ENCODE results near the gene TMEM253.

The TMEM253 gene

GRCh38 chr14:21057803-21058675 is 42.8 kb upstream of the TMEM253 start, which contains the start of gene RNASE8:
TSS of gene RNASE8 (plus strand) at chr14:21057822. CDS start at chr14:21057893, 71 bp downstream.
- no peak for DNase-seq (ENCODE audit: low read depth in 2 of 2)
- H3K4me3 ChIP-seq (replicated peaks in 1 of 2; ENCODE audit: low read depth in 2 of 2, low read length in 2 of 2), result no peak within 1 kb of the TSS
- TF ChIP-seq, protein P1, sequence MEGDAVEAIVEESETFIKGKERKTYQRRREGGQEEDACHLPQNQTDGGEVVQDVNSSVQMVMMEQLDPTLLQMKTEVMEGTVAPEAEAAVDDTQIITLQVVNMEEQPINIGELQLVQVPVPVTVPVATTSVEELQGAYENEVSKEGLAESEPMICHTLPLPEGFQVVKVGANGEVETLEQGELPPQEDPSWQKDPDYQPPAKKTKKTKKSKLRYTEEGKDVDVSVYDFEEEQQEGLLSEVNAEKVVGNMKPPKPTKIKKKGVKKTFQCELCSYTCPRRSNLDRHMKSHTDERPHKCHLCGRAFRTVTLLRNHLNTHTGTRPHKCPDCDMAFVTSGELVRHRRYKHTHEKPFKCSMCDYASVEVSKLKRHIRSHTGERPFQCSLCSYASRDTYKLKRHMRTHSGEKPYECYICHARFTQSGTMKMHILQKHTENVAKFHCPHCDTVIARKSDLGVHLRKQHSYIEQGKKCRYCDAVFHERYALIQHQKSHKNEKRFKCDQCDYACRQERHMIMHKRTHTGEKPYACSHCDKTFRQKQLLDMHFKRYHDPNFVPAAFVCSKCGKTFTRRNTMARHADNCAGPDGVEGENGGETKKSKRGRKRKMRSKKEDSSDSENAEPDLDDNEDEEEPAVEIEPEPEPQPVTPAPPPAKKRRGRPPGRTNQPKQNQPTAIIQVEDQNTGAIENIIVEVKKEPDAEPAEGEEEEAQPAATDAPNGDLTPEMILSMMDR (IDR thresholded peaks at IDR 0.05; ENCODE audit: low read depth, low read length), result no peak

- no peak overlapping the region for H3K4me3 ChIP-seq (replicated peaks in 1 of 2; ENCODE audit: low read depth in 2 of 2, low read length in 2 of 2)
- TF ChIP-seq, protein P1 (IDR thresholded peaks at IDR 0.05; ENCODE audit: low read depth, low read length), result no peak
- no peak for DNase-seq (ENCODE audit: low read depth in 2 of 2)
Observed at GRCh38 chr14:21058903-21059302, 42.0 kb upstream of the TMEM253 start.

DNA sequence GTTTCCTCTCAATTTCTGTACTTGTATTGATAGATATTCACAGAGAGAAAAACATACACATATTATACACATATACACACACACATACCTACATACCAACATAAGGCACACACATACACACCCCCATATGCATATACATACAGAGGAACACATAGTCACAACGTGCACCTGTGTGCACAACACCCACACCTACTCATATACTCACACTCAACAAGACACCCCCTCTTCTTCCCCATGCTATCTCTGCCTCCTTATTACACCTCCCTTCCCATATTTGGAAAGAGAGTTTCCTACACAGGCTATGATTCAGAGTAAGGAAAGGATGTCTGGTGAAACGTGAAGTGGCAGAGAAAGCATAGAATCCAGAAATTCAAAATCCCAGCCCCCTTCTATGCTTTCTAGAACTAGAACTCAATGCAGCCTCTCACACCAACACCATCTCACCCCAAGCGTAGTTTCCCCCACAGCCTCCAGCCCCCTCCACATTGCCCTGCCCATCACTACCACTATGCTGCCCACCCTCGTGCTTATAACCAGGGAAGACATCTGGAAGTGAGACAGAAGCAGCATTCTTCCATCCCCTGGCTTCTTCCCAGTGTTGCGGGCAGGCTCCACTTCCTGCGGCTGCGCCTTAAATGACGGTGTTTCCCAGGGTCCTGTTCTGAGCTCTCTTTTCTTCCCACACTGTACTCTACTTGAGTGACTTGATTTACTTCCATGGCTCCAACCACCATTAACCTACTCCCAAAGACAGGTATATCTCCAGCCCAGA is 40.8 kb upstream of the TMEM253 start:
- no peak overlapping the region for H3K4me3 ChIP-seq (replicated peaks in 1 of 2; ENCODE audit: low read depth in 2 of 2, low read length in 2 of 2)
- no peak for DNase-seq (ENCODE audit: low read depth in 2 of 2)
- TF ChIP-seq, protein P1 (IDR thresholded peaks at IDR 0.05; ENCODE audit: low read depth, low read length), result no peak

- H3K4me3 ChIP-seq (replicated peaks in 1 of 2; ENCODE audit: low read depth in 2 of 2, low read length in 2 of 2), result no peak overlapping the region
- TF ChIP-seq, protein P1 (IDR thresholded peaks at IDR 0.05; ENCODE audit: low read depth, low read length), result no peak
- no peak for DNase-seq (ENCODE audit: low read depth in 2 of 2)
Observed at GRCh38 chr14:21060614-21061346, 40.1 kb upstream of the TMEM253 start.

DNA sequence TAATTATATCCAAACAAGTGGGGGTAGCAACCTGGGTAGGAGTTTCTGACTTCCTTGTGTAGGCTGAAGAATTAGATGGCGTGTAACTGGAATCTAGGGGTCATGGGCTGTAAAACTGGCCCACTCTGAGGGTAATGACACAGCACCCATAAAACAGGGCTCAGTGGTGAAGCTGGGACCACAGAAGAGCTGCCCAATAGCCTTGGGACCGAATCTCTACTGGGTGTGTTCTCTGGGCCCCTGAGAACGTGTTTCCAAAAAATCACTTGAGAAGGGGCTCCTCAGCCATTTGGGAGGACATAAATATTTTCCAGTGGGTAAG is 39.6 kb upstream of the TMEM253 start:
- DNase-seq (ENCODE audit: low read depth in 2 of 2), result no peak
- TF ChIP-seq, protein P1 (IDR thresholded peaks at IDR 0.05; ENCODE audit: low read depth, low read length), result no peak
- H3K4me3 ChIP-seq (replicated peaks in 1 of 2; ENCODE audit: low read depth in 2 of 2, low read length in 2 of 2), result no peak overlapping the region

DNA sequence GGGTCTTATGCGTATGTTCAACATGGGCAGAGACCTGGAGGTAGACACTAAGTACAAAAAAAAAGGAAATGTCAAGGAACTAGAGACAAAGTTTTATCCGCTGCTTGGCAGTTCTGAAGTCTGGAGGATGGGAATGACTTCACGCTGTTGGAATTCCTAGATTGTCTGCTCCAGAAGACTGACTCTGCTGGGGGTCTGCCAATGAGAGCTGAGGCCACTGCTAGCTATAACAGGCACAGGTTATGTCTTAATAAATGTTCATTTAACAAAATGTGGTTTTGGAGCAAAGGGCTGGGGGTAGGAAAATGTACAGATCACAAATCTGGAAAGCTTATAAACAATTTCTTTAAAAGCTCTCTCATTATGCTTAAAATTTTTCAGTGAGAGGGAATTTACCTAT is 37.4 kb upstream of the TMEM253 start:
- TF ChIP-seq, protein P1 (IDR thresholded peaks at IDR 0.05; ENCODE audit: low read depth, low read length), result no peak
- DNase-seq (ENCODE audit: low read depth in 2 of 2), result peak; percentile 83 to 90
- H3K4me3 ChIP-seq (replicated peaks in 1 of 2; ENCODE audit: low read depth in 2 of 2, low read length in 2 of 2), result no peak overlapping the region
